ENCODE results near the gene PPFIA4. TPM values are rescaled to one million over a fixed set of nuclear protein-coding genes. Genes with fewer than 3 reads are reported as not detected.

PPFIA4 gene
- total RNA-seq = 0.15 and 0.16 TPM in 2 replicates

GRCh38 chr1:203026031-203026665 is at the start of gene PPFIA4:
Gene PPFIA4 (plus strand): TSS chr1:203026491. CDS start chr1:203039009, 12,518 bp downstream.

GRCh38 chr1:203006948-203007871 is 19.1 kb upstream of the PPFIA4 start, which contains the start of gene TMEM183A:
Gene TMEM183A (plus strand): TSS chr1:203007374. CDS start chr1:203007466, 92 bp downstream.

GRCh38 chr1:203085528-203086406 is 59.5 kb downstream of the PPFIA4 start, which contains the start of gene MYOG:
Gene MYOG (minus strand): TSS chr1:203086012. CDS start chr1:203085961, 51 bp downstream.

GRCh38 chr1:203127666-203128430 is 101.6 kb downstream of the PPFIA4 start, which contains the start of gene ADORA1:
Gene ADORA1 (plus strand): TSS chr1:203127726. CDS start chr1:203128842, 1,116 bp downstream.

Other genes with a start within 250 kb of the PPFIA4 start
- 27.5 and 40.5 TPM in 2 replicates for gene KDM5B, start 218.1 kb upstream of the PPFIA4 start, total RNA-seq
- gene PCAT6, start 215.5 kb upstream of the PPFIA4 start, total RNA-seq = 0.47 TPM in 1 of 2 replicates, not detected in the other
- 6.3 and 7.3 TPM in 2 replicates for gene RABIF, start 137.3 kb upstream of the PPFIA4 start, total RNA-seq
- gene KLHL12, start 99.3 kb upstream of the PPFIA4 start, total RNA-seq = 23.5 and 24.4 TPM in 2 replicates
- 146 and 152 TPM in 2 replicates for gene ADIPOR1, start 68.2 kb upstream of the PPFIA4 start, total RNA-seq
- gene CYB5R1, start 59.2 kb upstream of the PPFIA4 start, total RNA-seq = 86.1 and 106 TPM in 2 replicates
- gene TMEM183A, start 19.1 kb upstream of the PPFIA4 start, total RNA-seq = 70.7 and 77.9 TPM in 2 replicates
- not detected in 2 replicates for gene MYOG, start 59.5 kb downstream of the PPFIA4 start, total RNA-seq
- gene ADORA1, start 101.2 kb downstream of the PPFIA4 start, total RNA-seq = 0.31 TPM in 1 of 2 replicates, not detected in the other
- gene MYBPH, start 149.3 kb downstream of the PPFIA4 start, total RNA-seq = not detected in 2 replicates
- 0.27 TPM in 1 of 2 replicates, not detected in the other for gene CHI3L1, start 160.2 kb downstream of the PPFIA4 start, total RNA-seq
- not detected in 2 replicates for gene CHIT1, start 203.2 kb downstream of the PPFIA4 start, total RNA-seq

Measured in hair follicular keratinocyte (primary cell).